ENCODE data around the gene ZBTB46. TPM values are rescaled to one million over a fixed set of nuclear protein-coding genes. Genes with fewer than 3 reads are reported as not detected.
"Not testable (repeated sequence)": the region's sequence is repeated elsewhere in the genome, so short reads cannot be mapped to it uniquely, and the experiment has no call there.

Gene ZBTB46
- total RNA-seq, 1 experiment from 2014 or later = 27.1 TPM

- H3K27ac ChIP-seq (ENCODE audit: insufficient read length, low read depth, low read length); H3K27me3 Mint-ChIP-seq (ENCODE audit: low read depth); H3K23me2 ChIP-seq (ENCODE audit: insufficient read length, low read depth, low read length, poor library complexity, severe bottlenecking); H2BK15ac ChIP-seq (ENCODE audit: low read depth, low read length); H3K9me3 ChIP-seq (ENCODE audit: control insufficient read depth, low read depth, low read length); DNase-seq; H3K9me3 Mint-ChIP-seq; H4K91ac ChIP-seq (ENCODE audit: insufficient read length, low read depth, low read length); H4K5ac ChIP-seq (ENCODE audit: insufficient read length, low read depth, low read length); H3K4me3 Mint-ChIP-seq; H3T11ph ChIP-seq (ENCODE audit: low read length); H3K27ac Mint-ChIP-seq; H3K79me1 ChIP-seq (ENCODE audit: insufficient read depth, low read depth, low read length, poor library complexity, severe bottlenecking); H3K4me2 ChIP-seq (ENCODE audit: insufficient read depth, insufficient read length, low read length); H3K56ac ChIP-seq (ENCODE audit: insufficient read length, low read depth, low read length); H4K20me1 ChIP-seq (ENCODE audit: control insufficient read depth, insufficient read depth, insufficient read length); H4K8ac ChIP-seq (replicated peaks; ENCODE audit: insufficient read length, low read depth, low read length); H2AFZ ChIP-seq (ENCODE audit: low read length); H2AK5ac ChIP-seq (ENCODE audit: insufficient read length, low read length); H3K23ac ChIP-seq (ENCODE audit: insufficient read length, low read depth, low read length); H2BK120ac ChIP-seq (ENCODE audit: low read depth, low read length, poor library complexity, severe bottlenecking); H3K9ac ChIP-seq (ENCODE audit: extremely low read depth, insufficient read length, low read length); H3K4ac ChIP-seq (ENCODE audit: low read depth, low read length); H3K18ac ChIP-seq (ENCODE audit: insufficient read length, low read depth, low read length); H3K14ac ChIP-seq (ENCODE audit: insufficient read depth, low read length); H2BK5ac ChIP-seq (ENCODE audit: insufficient read length, low read length); H3K4me1 ChIP-seq (ENCODE audit: insufficient read depth, low read length); H2BK20ac ChIP-seq (ENCODE audit: low read depth, low read length, poor library complexity, severe bottlenecking); H2BK12ac ChIP-seq (ENCODE audit: insufficient read length, low read depth, low read length); H3K36me3 Mint-ChIP-seq (ENCODE audit: insufficient read depth in 1 of 3, low read depth in 3 of 3); H3K79me2 ChIP-seq (ENCODE audit: insufficient read depth, low read length); H3K27me3 ChIP-seq (ENCODE audit: insufficient read depth, low read length): not testable (repeated sequence)
- no CpG with 5 or more reads among the region's 14 CpGs for WGBS (ENCODE audit: extremely low coverage, insufficient read length, low lambda C conversion rate)
- H3K4me1 Mint-ChIP-seq = peaks cover 6 to 17% of the 10 kb centered on the region in 2 experiments
Observed at GRCh38 chr20:63851548-63851943, 20.5 kb upstream of the ZBTB46 start.
